Activated CD4-positive, alpha-beta T cell treated with anti-CD3 and anti-CD28 coated beads, Interleukin-2, amount 50 U/mL, for 1 hour (primary cell): ENCODE data around the gene TBC1D4.
"Not testable (repeated sequence)": the region's sequence is repeated elsewhere in the genome, so short reads cannot be mapped to it uniquely, and the experiment has no call there.

ENCODE experiments used
- DNase-seq: peaks from one replicate; pipeline ENCODE4 v3.0.0-alpha.2; 2020

The TBC1D4 gene

GRCh38 chr13:75318138-75318833 lies 163.7 kb downstream of the TBC1D4 start:
- no peak for DNase-seq

GRCh38 chr13:75316427-75316826 lies 165.5 kb downstream of the TBC1D4 start:
- no peak for DNase-seq

DNA sequence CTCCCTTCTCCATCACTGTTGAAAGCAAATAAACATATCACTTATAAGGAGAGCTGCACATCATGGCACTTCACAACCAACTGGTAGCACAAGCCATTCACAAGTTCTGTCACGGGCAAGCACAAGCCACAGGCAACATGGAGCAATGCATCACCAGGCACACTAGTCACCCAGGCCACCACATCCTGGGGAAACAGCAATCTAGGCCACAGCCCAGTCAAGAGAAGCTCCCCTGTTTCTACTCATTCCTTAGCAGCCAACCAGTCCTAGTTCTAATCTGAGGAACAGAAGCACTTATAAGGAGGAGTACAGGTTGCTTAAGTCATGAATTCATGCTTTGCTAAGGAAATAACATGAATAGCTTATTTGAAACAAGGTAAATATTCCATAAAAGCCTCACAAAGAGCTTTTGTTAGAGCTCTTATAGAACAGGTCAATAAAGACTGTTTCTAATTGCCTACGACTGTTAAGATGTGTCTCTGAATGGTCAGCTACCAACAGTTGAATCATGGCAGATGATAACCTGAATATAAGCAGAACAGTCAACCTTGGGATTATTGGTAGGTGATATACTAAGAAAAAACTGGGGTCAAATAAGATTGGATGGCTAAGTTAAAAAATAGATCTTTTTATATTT lies 169.0 kb downstream of the TBC1D4 start:
- DNase-seq: peak; percentile 17

- no peak for DNase-seq
Measured at GRCh38 chr13:75309981-75310580, 171.9 kb downstream of the TBC1D4 start.

GRCh38 chr13:75308222-75308621 lies 173.7 kb downstream of the TBC1D4 start:
- DNase-seq: no peak

DNA sequence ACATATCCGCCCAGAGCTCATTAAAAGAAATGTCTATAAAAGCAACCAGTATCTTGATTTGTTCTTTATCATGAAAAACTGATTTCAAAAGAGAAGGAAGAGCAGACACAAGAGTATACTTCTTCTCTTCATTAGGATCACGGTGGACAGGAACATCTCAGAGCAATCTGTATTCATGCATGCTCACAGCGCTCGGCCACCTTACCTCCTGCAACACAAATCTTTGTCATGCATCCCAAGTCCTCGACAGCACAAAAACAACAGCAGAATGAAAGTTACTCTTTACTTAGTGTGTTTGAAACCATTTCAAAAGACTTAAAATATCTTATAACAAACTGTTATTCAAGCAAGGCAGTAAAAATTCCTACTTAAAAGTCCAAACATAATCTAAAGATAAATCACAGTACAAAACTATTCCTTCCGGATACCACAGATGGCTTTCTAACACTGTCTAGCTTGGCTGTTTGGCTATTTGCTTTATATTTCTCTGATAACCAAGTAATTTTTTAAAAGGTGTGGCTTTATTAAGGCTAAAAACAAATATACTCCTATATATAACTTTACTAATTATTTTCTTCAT lies 174.5 kb downstream of the TBC1D4 start:
- no peak for DNase-seq

DNA sequence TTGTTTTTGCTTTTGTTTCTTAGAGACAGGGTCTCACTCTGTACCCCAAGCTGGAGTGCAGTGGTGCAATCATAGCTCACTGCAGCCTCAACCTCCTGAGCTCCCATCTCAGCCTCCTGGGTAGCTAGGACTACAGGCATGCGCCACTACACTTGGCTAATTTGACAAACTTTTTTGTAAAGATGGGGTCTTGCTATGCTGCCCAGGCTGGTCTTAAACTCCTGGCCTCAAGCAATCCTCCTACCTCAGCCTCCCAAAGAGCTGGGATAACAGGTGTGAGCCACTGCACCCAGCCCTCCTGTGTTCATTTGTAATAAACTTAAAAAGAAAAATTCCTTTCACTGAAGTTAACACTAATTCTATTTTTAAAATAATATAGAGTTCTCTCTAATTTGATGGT lies 175.0 kb downstream of the TBC1D4 start:
- not testable (repeated sequence) for DNase-seq

GRCh38 chr13:75305059-75305458 lies 176.9 kb downstream of the TBC1D4 start:
- no peak for DNase-seq

DNA sequence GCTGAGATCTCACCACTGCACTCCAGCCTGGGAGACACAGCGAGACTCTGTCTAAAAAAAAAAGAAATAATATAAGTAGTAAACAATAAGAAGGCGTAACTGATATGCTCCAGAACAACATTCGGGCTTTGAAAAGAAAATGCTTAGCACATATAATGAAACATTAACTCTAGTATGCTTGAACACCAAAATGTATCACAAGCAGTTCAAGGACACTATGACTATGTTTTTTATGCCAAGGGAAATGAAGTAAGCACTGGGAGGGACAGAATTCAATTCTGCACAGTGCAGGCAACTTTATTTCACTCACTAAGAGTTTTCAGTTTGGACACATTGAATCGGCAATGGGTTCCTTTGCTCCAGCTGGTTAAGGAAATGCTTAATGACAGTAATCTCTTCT lies 178.7 kb downstream of the TBC1D4 start:
- DNase-seq: no peak

DNA sequence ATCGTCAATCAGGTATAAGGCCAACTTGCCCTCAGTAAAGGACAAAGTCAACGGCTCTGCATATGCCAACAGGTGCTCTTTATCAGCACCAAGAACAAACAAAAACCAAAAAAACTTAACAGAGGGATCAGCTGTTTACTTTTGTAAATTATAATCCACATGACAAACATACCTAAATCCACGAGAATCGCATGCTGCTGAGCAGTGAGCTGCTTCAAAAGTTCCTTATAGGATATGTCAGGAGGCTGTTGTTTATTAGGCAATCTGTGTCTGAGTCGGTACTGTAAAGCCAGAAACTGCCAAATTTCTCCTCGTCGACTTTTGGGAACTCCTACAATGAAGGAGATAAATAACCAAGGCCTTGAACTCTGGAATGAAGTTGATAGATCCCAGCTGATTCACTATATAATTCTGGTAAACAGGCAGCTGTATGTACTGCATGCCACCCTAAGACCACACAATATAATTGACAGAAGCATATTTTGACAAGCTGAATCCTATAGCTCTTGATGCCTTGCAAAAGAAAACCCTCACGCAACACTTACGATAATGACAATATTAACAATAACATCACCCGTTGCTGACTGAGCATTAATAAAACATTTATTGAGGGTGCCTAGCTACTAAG lies 179.8 kb downstream of the TBC1D4 start:
- no peak for DNase-seq

- DNase-seq: no peak
Measured at GRCh38 chr13:75299913-75300862, 181.8 kb downstream of the TBC1D4 start.

GRCh38 chr13:75299246-75299645 lies 182.7 kb downstream of the TBC1D4 start:
- no peak for DNase-seq

DNA sequence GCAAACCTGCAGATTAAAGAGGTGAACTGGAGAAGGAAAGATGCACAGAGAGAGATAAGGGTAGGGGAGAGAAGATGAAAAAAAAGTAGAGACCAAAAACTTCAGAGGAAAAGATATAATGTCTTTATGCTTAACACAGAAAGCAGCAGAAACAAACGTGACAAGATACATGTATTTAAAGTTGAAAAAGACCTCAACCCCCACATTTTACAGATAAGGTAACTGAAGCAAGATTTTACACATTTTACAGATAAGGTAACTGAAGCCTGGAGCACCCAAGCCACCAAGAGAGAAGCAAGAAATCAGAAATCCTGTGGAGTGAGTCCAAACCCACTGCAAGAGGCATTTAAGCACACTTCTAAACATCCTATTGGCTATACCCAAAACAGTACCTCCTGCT lies 185.3 kb downstream of the TBC1D4 start:
- DNase-seq: no peak

DNA sequence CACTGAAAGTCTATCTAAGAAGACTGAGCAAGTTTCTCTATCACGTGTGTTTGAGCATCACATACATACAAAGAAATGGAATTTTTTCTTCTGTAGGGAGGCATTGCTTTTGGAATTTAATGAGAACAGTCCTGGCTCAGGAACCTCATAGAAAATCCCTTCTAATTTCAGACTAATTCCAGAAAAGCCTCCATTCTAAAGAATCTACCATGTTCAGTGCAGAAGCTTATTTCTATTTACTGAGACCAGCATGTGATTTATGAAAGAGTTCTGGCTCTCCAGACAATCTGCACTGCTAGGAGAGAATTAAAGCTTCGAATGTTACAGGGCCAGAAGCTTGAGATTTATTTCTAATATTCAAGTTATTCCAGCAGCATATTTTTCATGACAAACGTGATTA lies 186.8 kb downstream of the TBC1D4 start:
- no peak for DNase-seq

DNA sequence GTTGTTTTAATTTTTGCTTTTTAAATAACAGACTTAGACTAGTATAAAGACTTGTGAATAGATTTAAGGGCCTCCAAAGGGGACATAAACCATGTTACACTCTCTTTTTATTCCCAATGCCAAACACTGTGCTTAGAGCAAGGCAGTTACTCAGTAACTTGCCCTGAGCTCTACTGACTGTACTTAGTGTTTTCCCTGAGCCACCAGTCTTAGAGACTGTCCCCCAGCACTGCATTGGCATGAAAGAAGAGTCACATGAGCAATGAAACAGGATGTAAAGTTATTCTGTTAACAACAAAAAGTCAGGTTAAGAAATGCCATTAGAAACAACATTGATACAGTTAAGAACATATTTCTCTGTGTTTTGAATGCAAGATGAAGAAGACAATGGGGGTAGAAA lies 187.9 kb downstream of the TBC1D4 start:
- no peak for DNase-seq

- no peak for DNase-seq
Measured at GRCh38 chr13:75285310-75285709, 196.7 kb downstream of the TBC1D4 start.

- no peak for DNase-seq
Measured at GRCh38 chr13:75279834-75280369, 202.1 kb downstream of the TBC1D4 start.

GRCh38 chr13:75273695-75274094 lies 208.3 kb downstream of the TBC1D4 start:
- not testable (repeated sequence) for DNase-seq

GRCh38 chr13:75271846-75272245 lies 210.1 kb downstream of the TBC1D4 start:
- DNase-seq: no peak

DNA sequence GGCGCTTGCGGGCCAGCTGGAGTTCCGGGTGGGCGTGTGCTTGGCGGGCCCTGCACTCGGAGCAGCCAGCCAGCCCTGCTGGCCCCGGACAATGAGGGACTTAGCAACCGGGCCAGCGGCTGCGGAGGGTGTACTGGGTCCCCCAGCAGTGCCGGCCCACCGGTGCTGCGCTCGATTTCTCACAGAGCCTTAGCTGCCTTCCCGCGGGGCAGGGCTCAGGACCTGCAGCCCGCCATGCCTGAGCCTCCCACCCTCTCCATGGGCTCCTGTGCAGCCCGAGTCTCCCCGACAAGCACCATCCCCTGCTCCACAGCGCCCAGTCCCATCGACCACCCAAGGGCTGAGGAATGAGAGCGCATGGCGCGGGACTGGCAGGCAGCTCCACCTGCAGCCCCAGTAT lies 213.5 kb downstream of the TBC1D4 start:
- not testable (repeated sequence) for DNase-seq

DNA sequence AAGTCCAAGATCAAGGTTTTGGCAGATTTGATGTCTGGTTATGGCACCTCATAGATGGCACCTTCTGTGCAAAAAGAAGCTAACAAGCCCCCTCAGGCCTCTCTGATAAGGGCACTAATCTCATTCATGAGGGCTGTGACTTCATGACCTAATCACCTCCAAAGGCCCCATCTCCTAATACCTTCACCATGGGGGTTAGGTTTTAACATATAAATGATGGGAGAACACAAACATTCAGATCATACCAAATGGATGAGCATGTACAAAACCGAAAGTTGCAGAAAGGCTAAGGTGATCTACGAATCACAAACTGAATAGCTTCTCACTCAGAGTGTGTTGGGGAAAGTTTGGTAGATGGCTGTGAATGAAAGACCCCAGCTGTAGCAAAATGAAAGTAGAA lies 217.4 kb downstream of the TBC1D4 start:
- no peak for DNase-seq
